Measurements from ENCODE around the gene SUMF1.

SUMF1 gene

DNA sequence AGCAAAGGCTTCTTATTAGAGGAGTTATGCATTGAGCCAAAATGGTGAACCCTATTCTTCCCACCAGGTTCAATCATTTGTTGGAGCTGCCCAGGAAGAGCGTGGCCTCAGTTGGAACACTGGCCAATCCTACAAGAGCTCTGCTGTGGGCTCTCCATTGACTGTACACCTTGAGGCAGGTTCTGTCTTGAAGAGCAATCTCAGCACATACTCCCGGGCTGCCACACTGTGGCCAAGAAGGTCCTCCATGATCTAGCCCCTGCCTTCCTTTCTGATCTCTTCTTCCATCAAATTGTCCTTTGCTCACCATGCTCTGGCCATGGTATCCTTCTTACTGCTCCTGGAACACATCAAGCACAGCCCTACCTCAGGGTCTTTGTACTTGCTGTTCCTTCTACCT lies 5.7 kb upstream of the SUMF1 start:
- Histone ChIP-seq H3K4me1 (ENCODE audit: control insufficient read depth, insufficient read depth, low read depth, low read length) (peaks cover 5% of the 10 kb centered on the region), H4K8ac (ENCODE audit: low read length) (no peak overlapping the region), H3K4ac (ENCODE audit: low read depth in 1 of 2, low read length in 2 of 2) (no peak overlapping the region), H3K18ac (ENCODE audit: low read depth in 1 of 2, low read length in 2 of 2) (no peak overlapping the region), H2AK5ac (ENCODE audit: low read length, severe bottlenecking) (no peak overlapping the region), H3K9ac (ENCODE audit: low read length) (no peak overlapping the region), H3K4me2 (ENCODE audit: low read length, poor library complexity, severe bottlenecking) (no peak overlapping the region), H3K36me3 (ENCODE audit: control insufficient read depth in 1 of 2, insufficient read depth in 2 of 2, low read depth in 1 of 2, low read length in 2 of 2) (no peaks in the 10 kb centered on the region), H3K27ac (ENCODE audit: low read length, poor library complexity, severe bottlenecking) (no peak overlapping the region), H2BK120ac (ENCODE audit: low read depth, low read length) (no peak overlapping the region), H3K14ac (ENCODE audit: low read length in 2 of 2) (no peak overlapping the region), H2BK12ac (ENCODE audit: low read length in 2 of 2) (no peak overlapping the region), H2AFZ (ENCODE audit: low read depth, low read length) (no peak overlapping the region), H3K9me3 (ENCODE audit: control insufficient read depth, low read length) (no peaks in the 10 kb centered on the region), H2BK15ac (ENCODE audit: low read depth, poor library complexity, severe bottlenecking) (no peak overlapping the region), H3K79me1 (replicated peaks; ENCODE audit: low read length, poor library complexity, severe bottlenecking) (no peaks in the 10 kb centered on the region), H3K4me3 (ENCODE audit: insufficient read depth in 1 of 2, low read depth in 1 of 2, low read length in 2 of 2) (no peak overlapping the region), H2BK5ac (ENCODE audit: low read depth, low read length, poor library complexity, severe bottlenecking) (no peak overlapping the region), H3K27me3 (ENCODE audit: control insufficient read depth in 1 of 2, insufficient read depth in 1 of 2, low read length in 2 of 2) (peaks cover 24 to 40% of the 10 kb centered on the region in 2 experiments), H4K91ac (ENCODE audit: low read length) (no peak overlapping the region), H3K23ac (ENCODE audit: low read length in 2 of 2) (no peak overlapping the region)
- no peak for DNase-seq
- WGBS = 60% methylated on average over 2 of the region's 2 CpGs

DNA sequence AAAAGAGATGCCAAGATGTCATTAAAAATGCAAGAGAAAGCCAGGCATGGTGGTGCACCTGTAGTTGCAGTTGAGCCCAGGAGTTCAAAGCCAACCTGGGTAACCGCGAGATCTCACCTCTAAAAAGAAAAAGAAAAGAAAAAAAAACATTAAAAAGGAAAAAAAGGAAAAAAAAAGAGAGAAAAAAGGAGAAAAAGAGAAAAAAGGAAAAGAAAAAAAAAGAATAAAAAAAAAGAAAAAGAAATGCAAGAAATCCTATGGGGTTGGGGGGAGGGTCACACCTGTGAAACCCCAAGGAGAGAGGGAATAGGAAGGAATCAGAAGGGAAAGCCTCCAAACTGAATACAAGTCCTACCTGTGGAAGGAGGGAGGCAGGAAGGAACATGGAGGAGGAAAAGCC lies 5.2 kb upstream of the SUMF1 start:
- no CpG with 5 or more reads among the region's 2 CpGs for WGBS
- no peak for DNase-seq
- H3K4me3 ChIP-seq (ENCODE audit: insufficient read depth in 1 of 2, low read depth in 1 of 2, low read length in 2 of 2) = no peak overlapping the region

DNA sequence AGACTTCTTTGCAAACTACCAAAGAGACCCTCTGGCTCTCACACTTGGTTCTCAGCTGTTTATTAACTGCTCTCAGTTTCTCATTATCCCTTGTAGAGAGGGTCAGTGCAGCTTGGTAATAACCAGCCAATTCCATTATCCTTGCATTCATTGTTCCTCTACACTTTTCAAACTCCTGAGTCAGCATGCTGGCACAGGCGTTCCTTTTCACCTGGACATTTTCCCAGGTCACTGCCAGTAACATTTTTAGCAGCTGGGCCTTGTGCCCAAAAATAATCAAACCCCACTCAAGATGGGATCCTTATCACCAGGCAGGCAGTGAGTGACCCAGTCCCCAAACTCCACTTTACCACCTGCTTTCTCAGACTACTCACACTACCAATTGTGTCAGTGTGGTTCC lies 4.8 kb upstream of the SUMF1 start:
- no peak overlapping the region for H3K18ac ChIP-seq (ENCODE audit: low read depth in 1 of 2, low read length in 2 of 2)
- H2BK15ac ChIP-seq (ENCODE audit: low read depth, poor library complexity, severe bottlenecking) = no peak overlapping the region
- no peak overlapping the region for H4K8ac ChIP-seq (ENCODE audit: low read length)
- H3K36me3 ChIP-seq (ENCODE audit: control insufficient read depth in 1 of 2, insufficient read depth in 2 of 2, low read depth in 1 of 2, low read length in 2 of 2) = no peaks in the 10 kb centered on the region
- no peak overlapping the region for H4K91ac ChIP-seq (ENCODE audit: low read length)
- DNase-seq = no peak
- peaks cover 1% of the 10 kb centered on the region for H3K79me1 ChIP-seq (replicated peaks; ENCODE audit: low read length, poor library complexity, severe bottlenecking)
- H3K9ac ChIP-seq (ENCODE audit: low read length) = no peak overlapping the region
- peaks cover 19 to 37% of the 10 kb centered on the region in 2 experiments for H3K27me3 ChIP-seq (ENCODE audit: control insufficient read depth in 1 of 2, insufficient read depth in 1 of 2, low read length in 2 of 2)
- no peak overlapping the region for H2BK120ac ChIP-seq (ENCODE audit: low read depth, low read length)
- H3K23ac ChIP-seq (ENCODE audit: low read length in 2 of 2) = no peak overlapping the region
- H2AK5ac ChIP-seq (ENCODE audit: low read length, severe bottlenecking) = no peak overlapping the region
- H2BK12ac ChIP-seq (ENCODE audit: low read length in 2 of 2) = no peak overlapping the region
- no peak overlapping the region for H3K4ac ChIP-seq (ENCODE audit: low read depth in 1 of 2, low read length in 2 of 2)
- no peak overlapping the region for H3K14ac ChIP-seq (ENCODE audit: low read length in 2 of 2)
- no peak overlapping the region for H3K4me2 ChIP-seq (ENCODE audit: low read length, poor library complexity, severe bottlenecking)
- no peak overlapping the region for H3K27ac ChIP-seq (ENCODE audit: low read length, poor library complexity, severe bottlenecking)
- no peak overlapping the region for H2BK5ac ChIP-seq (ENCODE audit: low read depth, low read length, poor library complexity, severe bottlenecking)
- H3K9me3 ChIP-seq (ENCODE audit: control insufficient read depth, low read length) = no peaks in the 10 kb centered on the region
- no peak overlapping the region for H2AFZ ChIP-seq (ENCODE audit: low read depth, low read length)
- peaks cover 5% of the 10 kb centered on the region for H3K4me1 ChIP-seq (ENCODE audit: control insufficient read depth, insufficient read depth, low read depth, low read length)
- no peak overlapping the region for H3K4me3 ChIP-seq (ENCODE audit: insufficient read depth in 1 of 2, low read depth in 1 of 2, low read length in 2 of 2)
- 44% methylated on average over 1 of the region's 1 CpG for WGBS

More for the DNA sequence above, 5.2 kb upstream of the SUMF1 start:
- Histone ChIP-seq H3K9ac (ENCODE audit: low read length) (no peak overlapping the region), H3K4me1 (ENCODE audit: control insufficient read depth, insufficient read depth, low read depth, low read length) (peaks cover 5% of the 10 kb centered on the region), H2AK5ac (ENCODE audit: low read length, severe bottlenecking) (no peak overlapping the region), H3K4me2 (ENCODE audit: low read length, poor library complexity, severe bottlenecking) (no peak overlapping the region), H3K23ac (ENCODE audit: low read length in 2 of 2) (no peak overlapping the region), H3K14ac (ENCODE audit: low read length in 2 of 2) (no peak overlapping the region), H3K4ac (ENCODE audit: low read depth in 1 of 2, low read length in 2 of 2) (no peak overlapping the region), H2BK15ac (ENCODE audit: low read depth, poor library complexity, severe bottlenecking) (no peak overlapping the region), H3K79me1 (replicated peaks; ENCODE audit: low read length, poor library complexity, severe bottlenecking) (no peaks in the 10 kb centered on the region), H3K36me3 (ENCODE audit: control insufficient read depth in 1 of 2, insufficient read depth in 2 of 2, low read depth in 1 of 2, low read length in 2 of 2) (no peaks in the 10 kb centered on the region), H2AFZ (ENCODE audit: low read depth, low read length) (no peak overlapping the region), H4K91ac (ENCODE audit: low read length) (no peak overlapping the region), H2BK120ac (ENCODE audit: low read depth, low read length) (no peak overlapping the region), H3K27ac (ENCODE audit: low read length, poor library complexity, severe bottlenecking) (no peak overlapping the region), H3K9me3 (ENCODE audit: control insufficient read depth, low read length) (no peaks in the 10 kb centered on the region), H4K8ac (ENCODE audit: low read length) (no peak overlapping the region), H3K27me3 (ENCODE audit: control insufficient read depth in 1 of 2, insufficient read depth in 1 of 2, low read length in 2 of 2) (peaks cover 23 to 40% of the 10 kb centered on the region in 2 experiments), H2BK5ac (ENCODE audit: low read depth, low read length, poor library complexity, severe bottlenecking) (no peak overlapping the region), H2BK12ac (ENCODE audit: low read length in 2 of 2) (no peak overlapping the region), H3K18ac (ENCODE audit: low read depth in 1 of 2, low read length in 2 of 2) (no peak overlapping the region)

DNA sequence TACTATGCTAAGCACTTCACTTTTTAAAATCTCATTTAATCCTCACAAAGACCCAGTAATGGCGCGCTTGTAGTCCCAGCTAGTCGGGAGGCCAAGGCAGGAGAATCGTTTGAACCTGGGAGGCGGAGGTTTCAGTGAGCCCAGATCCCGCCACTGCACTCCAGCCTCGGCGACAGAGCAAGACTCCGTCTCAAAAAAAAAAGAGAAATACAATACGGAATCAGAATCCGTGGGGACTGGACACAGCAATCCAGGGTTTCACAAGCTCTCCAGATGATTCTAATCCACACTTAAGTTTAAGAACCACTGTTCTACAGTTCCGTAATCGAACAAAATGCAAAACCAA lies 426 bp upstream of the SUMF1 start:
- 86% methylated on average over 13 of the region's 13 CpGs for WGBS
- peaks cover 13% of the 10 kb centered on the region for H3K79me1 ChIP-seq (replicated peaks; ENCODE audit: low read length, poor library complexity, severe bottlenecking)
- no peak overlapping the region for H3K27ac ChIP-seq (ENCODE audit: low read length, poor library complexity, severe bottlenecking)
- H3K4me2 ChIP-seq (ENCODE audit: low read length, poor library complexity, severe bottlenecking) = peak overlapping the region; percentile 62
- H4K8ac ChIP-seq (ENCODE audit: low read length) = peak overlapping the region; percentile 99
- H3K14ac ChIP-seq (ENCODE audit: low read length in 2 of 2) = no peak overlapping the region
- H2BK12ac ChIP-seq (ENCODE audit: low read length in 2 of 2) = no peak overlapping the region
- peaks cover 8 to 24% of the 10 kb centered on the region in 2 experiments for H3K27me3 ChIP-seq (ENCODE audit: control insufficient read depth in 1 of 2, insufficient read depth in 1 of 2, low read length in 2 of 2)
- H3K18ac ChIP-seq (ENCODE audit: low read depth in 1 of 2, low read length in 2 of 2) = no peak overlapping the region
- peak overlapping the region; percentile 78 for H2AFZ ChIP-seq (ENCODE audit: low read depth, low read length)
- H3K4me1 ChIP-seq (ENCODE audit: control insufficient read depth, insufficient read depth, low read depth, low read length) = peaks cover 2% of the 10 kb centered on the region
- H3K36me3 ChIP-seq (ENCODE audit: control insufficient read depth in 1 of 2, insufficient read depth in 2 of 2, low read depth in 1 of 2, low read length in 2 of 2) = no peaks in the 10 kb centered on the region
- no peaks in the 10 kb centered on the region for H3K9me3 ChIP-seq (ENCODE audit: control insufficient read depth, low read length)
- H3K9ac ChIP-seq (ENCODE audit: low read length) = peak overlapping the region; percentile 90
- H3K4me3 ChIP-seq (ENCODE audit: insufficient read depth in 1 of 2, low read depth in 1 of 2, low read length in 2 of 2) = peak overlapping the region in 1 of 2 experiments; percentile 89
- DNase-seq = no peak
- peak overlapping the region; percentile 54 for H2BK15ac ChIP-seq (ENCODE audit: low read depth, poor library complexity, severe bottlenecking)
- H2AK5ac ChIP-seq (ENCODE audit: low read length, severe bottlenecking) = no peak overlapping the region
- H2BK5ac ChIP-seq (ENCODE audit: low read depth, low read length, poor library complexity, severe bottlenecking) = no peak overlapping the region
- H3K23ac ChIP-seq (ENCODE audit: low read length in 2 of 2) = no peak overlapping the region
- no peak overlapping the region for H2BK120ac ChIP-seq (ENCODE audit: low read depth, low read length)
- H4K91ac ChIP-seq (ENCODE audit: low read length) = no peak overlapping the region
- H3K4ac ChIP-seq (ENCODE audit: low read depth in 1 of 2, low read length in 2 of 2) = peak overlapping the region in 1 of 2 experiments; percentile 47
